ENCODE results near the gene AVEN.

The AVEN gene

GRCh38 chr15:33932734-33933133, 106.3 kb downstream of the AVEN start:
- H3K9me3 Mint-ChIP-seq = no peaks in the 10 kb centered on the region
- H3K36me3 Mint-ChIP-seq = no peaks in the 10 kb centered on the region
- DNase-seq (ENCODE audit: low spot score in 2 of 2) (no peak), ATAC-seq (no peak)
- H3K4me3 Mint-ChIP-seq = no peak overlapping the region
- H3K27ac Mint-ChIP-seq = no peak overlapping the region
- no peaks in the 10 kb centered on the region for H3K4me1 Mint-ChIP-seq

- ATAC-seq (no peak), DNase-seq (ENCODE audit: low spot score in 2 of 2) (no peak)
- Mint-ChIP-seq H3K4me3 (no peak overlapping the region), H3K36me3 (no peaks in the 10 kb centered on the region), H3K27ac (no peak overlapping the region), H3K4me1 (no peaks in the 10 kb centered on the region), H3K9me3 (no peaks in the 10 kb centered on the region)
These were observed 112.7 kb downstream of the AVEN start for GRCh38 chr15:33926260-33926659.

DNA sequence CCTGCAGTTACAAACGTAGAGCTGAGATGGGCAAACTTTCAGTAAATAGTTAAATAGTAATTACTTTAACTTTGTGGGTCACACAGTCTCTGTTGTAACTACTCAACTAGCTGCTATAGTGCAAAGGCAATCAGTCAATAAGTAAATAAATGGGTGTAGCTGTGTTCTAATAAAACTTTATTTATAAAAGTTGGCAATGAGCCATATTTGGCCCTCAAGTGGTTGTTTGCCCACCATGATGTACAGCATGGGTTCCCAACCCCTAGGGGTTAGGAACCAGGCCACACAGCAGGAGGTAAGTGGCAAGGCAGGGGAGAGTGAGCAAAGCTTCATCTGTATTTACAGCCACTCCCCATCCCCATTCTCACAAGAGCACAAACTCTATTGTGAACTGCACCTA, 115.6 kb downstream of the AVEN start:
- no peaks in the 10 kb centered on the region for H3K4me1 Mint-ChIP-seq
- no peak for ATAC-seq
- H3K4me3 Mint-ChIP-seq = no peak overlapping the region
- H3K36me3 Mint-ChIP-seq = no peaks in the 10 kb centered on the region
- DNase-seq (ENCODE audit: low spot score in 2 of 2) = no peak
- H3K27ac Mint-ChIP-seq = no peak overlapping the region
- no peaks in the 10 kb centered on the region for H3K9me3 Mint-ChIP-seq

- peaks cover 7% of the 10 kb centered on the region for H3K4me1 Mint-ChIP-seq
- peak overlapping the region; percentile 30 for H3K27ac Mint-ChIP-seq
- DNase-seq (ENCODE audit: low spot score in 2 of 2) (no peak), ATAC-seq (no peak)
- no peak overlapping the region for H3K4me3 Mint-ChIP-seq
- no peaks in the 10 kb centered on the region for H3K36me3 Mint-ChIP-seq
- no peaks in the 10 kb centered on the region for H3K9me3 Mint-ChIP-seq
These were observed 123.2 kb downstream of the AVEN start for GRCh38 chr15:33915571-33916407.

DNA sequence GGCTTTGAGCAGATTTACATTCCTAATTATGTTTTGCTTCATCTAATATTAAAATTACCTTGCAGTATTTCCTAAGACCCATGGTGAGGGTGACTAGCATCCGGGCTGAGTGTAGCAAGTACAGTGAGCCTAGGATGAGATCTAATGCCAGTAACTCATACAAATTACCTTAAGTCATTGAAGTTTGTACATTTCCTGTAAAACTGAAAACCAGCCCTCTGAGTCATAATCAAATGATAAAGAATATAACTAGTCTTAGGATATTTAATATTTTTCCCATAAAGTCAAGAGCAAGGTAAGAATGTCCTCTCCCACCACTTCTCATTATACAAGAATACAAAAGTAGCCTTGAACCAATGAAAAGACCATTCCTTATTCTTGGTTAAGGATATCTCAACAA, 125.5 kb downstream of the AVEN start:
- Mint-ChIP-seq H3K36me3 (no peaks in the 10 kb centered on the region), H3K27ac (no peak overlapping the region), H3K4me1 (peaks cover 12% of the 10 kb centered on the region), H3K9me3 (no peaks in the 10 kb centered on the region), H3K4me3 (no peak overlapping the region)
- ATAC-seq = no peak
- DNase-seq (ENCODE audit: low spot score in 2 of 2) = no peak

DNA sequence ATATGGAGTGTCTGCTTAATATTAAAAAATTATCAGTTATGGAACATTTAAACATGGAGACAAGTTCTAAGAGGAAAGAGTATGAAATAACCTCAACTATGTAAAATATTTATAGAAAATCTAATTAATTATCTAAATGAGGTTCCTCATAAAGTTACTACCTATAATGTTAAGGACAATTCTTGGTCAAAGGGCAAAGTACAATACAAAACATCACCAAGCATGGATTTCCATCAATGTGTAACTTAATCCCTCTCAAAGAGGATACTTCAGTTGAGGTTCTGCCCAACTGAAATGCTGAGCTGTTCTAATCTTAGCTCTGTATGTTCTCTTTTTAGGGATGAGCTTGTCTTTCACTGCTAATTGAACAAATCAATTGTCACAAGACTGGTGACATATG, 126.7 kb downstream of the AVEN start:
- DNase-seq (ENCODE audit: low spot score in 2 of 2) = no peak
- H3K27ac Mint-ChIP-seq = no peak overlapping the region
- H3K36me3 Mint-ChIP-seq = no peaks in the 10 kb centered on the region
- no peak for ATAC-seq
- H3K4me1 Mint-ChIP-seq = peaks cover 12% of the 10 kb centered on the region
- H3K4me3 Mint-ChIP-seq = no peak overlapping the region
- no peaks in the 10 kb centered on the region for H3K9me3 Mint-ChIP-seq

DNA sequence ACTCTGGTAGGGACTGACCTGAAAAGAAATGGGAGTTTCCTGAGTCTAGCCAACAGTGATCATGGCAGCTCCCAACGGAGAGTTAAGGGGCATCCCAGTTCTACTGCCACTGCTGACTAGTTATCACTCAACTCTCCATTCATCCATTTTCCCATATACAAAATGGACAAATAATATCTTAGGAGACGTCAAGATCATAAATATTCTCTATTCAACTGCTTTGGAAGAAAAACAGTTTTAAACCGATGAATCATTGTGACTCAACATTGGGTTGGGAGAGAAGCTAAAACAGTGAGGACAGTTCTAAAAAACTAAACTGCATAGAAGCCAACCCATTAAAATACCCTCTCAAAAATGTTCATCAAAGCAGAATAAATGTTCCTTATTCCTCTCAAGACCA, 128.3 kb downstream of the AVEN start:
- Mint-ChIP-seq H3K4me1 (peaks cover 12% of the 10 kb centered on the region), H3K36me3 (no peaks in the 10 kb centered on the region), H3K4me3 (no peak overlapping the region), H3K27ac (no peak overlapping the region), H3K9me3 (no peaks in the 10 kb centered on the region)
- no peak for ATAC-seq
- DNase-seq (ENCODE audit: low spot score in 2 of 2) = no peak

DNA sequence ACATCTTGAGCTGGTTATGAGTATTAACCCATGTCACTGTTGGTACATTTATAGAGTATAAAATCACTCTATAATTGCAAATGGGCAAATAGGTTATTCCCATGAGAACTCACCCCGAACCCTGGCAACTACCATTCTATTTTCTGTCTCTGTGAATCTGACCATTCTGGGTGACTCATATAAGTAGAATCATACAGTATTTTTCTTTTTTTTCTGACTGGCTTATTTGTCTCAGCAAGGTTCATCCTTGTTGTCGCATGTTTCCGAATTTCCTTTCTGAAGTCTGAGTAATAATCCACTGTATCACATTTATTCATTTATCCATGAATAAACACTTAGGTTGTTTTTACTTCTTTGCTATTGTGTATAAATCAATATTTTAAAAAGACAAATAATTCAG, 130.6 kb downstream of the AVEN start:
- DNase-seq (ENCODE audit: low spot score in 2 of 2) (no peak), ATAC-seq (no peak)
- Mint-ChIP-seq H3K4me3 (no peak overlapping the region), H3K4me1 (peaks cover 5% of the 10 kb centered on the region), H3K36me3 (no peaks in the 10 kb centered on the region), H3K27ac (no peak overlapping the region), H3K9me3 (no peaks in the 10 kb centered on the region)

- no peaks in the 10 kb centered on the region for H3K9me3 Mint-ChIP-seq
- no peak overlapping the region for H3K4me3 Mint-ChIP-seq
- DNase-seq (ENCODE audit: low spot score in 2 of 2) (no peak), ATAC-seq (no peak)
- H3K27ac Mint-ChIP-seq = no peak overlapping the region
- H3K4me1 Mint-ChIP-seq = peaks cover 5% of the 10 kb centered on the region
- no peaks in the 10 kb centered on the region for H3K36me3 Mint-ChIP-seq
These were observed 131.7 kb downstream of the AVEN start for GRCh38 chr15:33907326-33907725.

- Mint-ChIP-seq H3K4me1 (peaks cover 4% of the 10 kb centered on the region), H3K9me3 (no peaks in the 10 kb centered on the region), H3K36me3 (no peaks in the 10 kb centered on the region), H3K4me3 (no peak overlapping the region), H3K27ac (no peak overlapping the region)
- DNase-seq (ENCODE audit: low spot score in 2 of 2) = no peak
- no peak for ATAC-seq
These were observed 135.3 kb downstream of the AVEN start for GRCh38 chr15:33903661-33904060.

DNA sequence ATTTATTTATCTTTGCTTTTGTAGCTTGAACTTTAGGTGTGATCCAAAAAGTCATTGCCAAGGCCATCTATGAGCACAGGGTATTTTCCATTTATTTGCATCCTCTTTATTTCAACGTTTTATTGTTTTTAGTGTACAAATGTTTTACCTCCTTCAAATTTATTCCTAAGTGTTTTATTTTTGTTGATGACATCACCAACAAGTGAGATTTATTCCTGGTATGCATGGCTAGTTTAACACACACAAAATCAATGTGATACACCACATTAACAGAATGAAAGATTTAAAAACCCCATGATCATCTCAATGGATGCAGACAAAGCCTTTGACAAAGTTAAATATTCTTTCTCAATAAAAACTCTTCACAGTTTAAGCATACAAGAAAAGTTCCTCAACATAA, 137.0 kb downstream of the AVEN start:
- no peak overlapping the region for H3K27ac Mint-ChIP-seq
- peaks cover 15% of the 10 kb centered on the region for H3K4me1 Mint-ChIP-seq
- H3K9me3 Mint-ChIP-seq = no peaks in the 10 kb centered on the region
- ATAC-seq = no peak
- no peaks in the 10 kb centered on the region for H3K36me3 Mint-ChIP-seq
- no peak overlapping the region for H3K4me3 Mint-ChIP-seq
- no peak for DNase-seq (ENCODE audit: low spot score in 2 of 2)

- no peak for ATAC-seq
These were observed 144.8 kb downstream of the AVEN start for GRCh38 chr15:33894193-33894592.

GRCh38 chr15:33888176-33888575, 150.8 kb downstream of the AVEN start:
- Mint-ChIP-seq H3K36me3 (no peaks in the 10 kb centered on the region), H3K4me1 (no peaks in the 10 kb centered on the region), H3K9me3 (peaks cover 7% of the 10 kb centered on the region), H3K4me3 (no peak overlapping the region), H3K27ac (no peak overlapping the region)
- DNase-seq (ENCODE audit: low spot score in 2 of 2) = no peak
- ATAC-seq = no peak

More at GRCh38 chr15:33894193-33894592, 144.8 kb downstream of the AVEN start:
- Mint-ChIP-seq H3K4me3 (no peak overlapping the region), H3K4me1 (peaks cover 15% of the 10 kb centered on the region), H3K36me3 (no peaks in the 10 kb centered on the region), H3K27ac (no peak overlapping the region), H3K9me3 (no peaks in the 10 kb centered on the region)
- no peak for DNase-seq (ENCODE audit: low spot score in 2 of 2)

GRCh38 chr15:33882921-33883320, 156.1 kb downstream of the AVEN start:
- Mint-ChIP-seq H3K27ac (no peak overlapping the region), H3K4me3 (no peak overlapping the region), H3K9me3 (peaks cover 7% of the 10 kb centered on the region), H3K4me1 (no peaks in the 10 kb centered on the region), H3K36me3 (no peaks in the 10 kb centered on the region)
- DNase-seq (ENCODE audit: low spot score in 2 of 2) (no peak), ATAC-seq (no peak)

GRCh38 chr15:33874156-33874555, 164.8 kb downstream of the AVEN start:
- DNase-seq (ENCODE audit: low spot score in 2 of 2) (no peak), ATAC-seq (no peak)
- Mint-ChIP-seq H3K27ac (no peak overlapping the region), H3K9me3 (no peaks in the 10 kb centered on the region), H3K36me3 (no peaks in the 10 kb centered on the region), H3K4me1 (no peaks in the 10 kb centered on the region), H3K4me3 (no peak overlapping the region)

GRCh38 chr15:33872416-33873106, 166.4 kb downstream of the AVEN start:
- no peak for ATAC-seq
- Mint-ChIP-seq H3K9me3 (no peaks in the 10 kb centered on the region), H3K4me1 (no peaks in the 10 kb centered on the region), H3K4me3 (no peak overlapping the region), H3K27ac (no peak overlapping the region), H3K36me3 (no peaks in the 10 kb centered on the region)
- DNase-seq (ENCODE audit: low spot score in 2 of 2) = no peak
